HL-60/S4 treated with retinoic acid at 250 ng/mL for 4 days and 3 days (cell line): Measurements from ENCODE around the gene TRDMT1.
"Not testable (repeated sequence)": the region's sequence is repeated elsewhere in the genome, so short reads cannot be mapped to it uniquely, and the experiment has no call there.

Experiments
- in situ Hi-C: fragments of 300-500 bp; cut with MboI; formaldehyde crosslinking; loops from 2 replicates; pipeline ENCODE4 v1.7.0; 2022; ENCODE audit warnings: low sequenced_read_pairs

TRDMT1 gene

GRCh38 chr10:17141504-17142229 lies 59.8 kb downstream of the TRDMT1 start:
- in situ Hi-C loops = no loop called here

DNA sequence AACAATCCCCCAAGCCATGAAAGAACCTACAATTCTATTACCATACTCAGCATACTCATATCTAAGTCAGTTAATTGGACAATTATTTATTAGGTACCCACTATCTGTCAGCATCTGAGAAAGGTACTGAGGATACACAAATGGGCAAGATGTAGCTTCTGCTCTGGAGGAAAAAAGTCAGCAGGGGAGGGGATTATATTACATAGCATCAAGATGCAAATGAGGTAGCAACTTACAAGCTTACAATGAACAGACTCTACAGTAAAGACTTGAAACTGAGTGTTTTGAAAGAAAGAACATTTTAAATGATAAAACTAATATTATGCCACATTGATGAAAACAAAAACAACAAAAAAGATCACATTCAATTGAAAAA lies 61.1 kb downstream of the TRDMT1 start:
- in situ Hi-C loops = no loop called here

- in situ Hi-C loops = no loop called here
These were observed 62.9 kb downstream of the TRDMT1 start for GRCh38 chr10:17138460-17139042.

GRCh38 chr10:17134737-17135260 lies 66.7 kb downstream of the TRDMT1 start:
- in situ Hi-C loops = no loop called here

- in situ Hi-C loops = no loop called here
These were observed 67.2 kb downstream of the TRDMT1 start for GRCh38 chr10:17134282-17134681.

- in situ Hi-C loops = no loop called here
These were observed 71.7 kb downstream of the TRDMT1 start, which contains the start of gene CUBN for GRCh38 chr10:17129741-17130140. CUBN (minus strand) TSS chr10:17129811; CDS start chr10:17129765, 46 bp downstream.

DNA sequence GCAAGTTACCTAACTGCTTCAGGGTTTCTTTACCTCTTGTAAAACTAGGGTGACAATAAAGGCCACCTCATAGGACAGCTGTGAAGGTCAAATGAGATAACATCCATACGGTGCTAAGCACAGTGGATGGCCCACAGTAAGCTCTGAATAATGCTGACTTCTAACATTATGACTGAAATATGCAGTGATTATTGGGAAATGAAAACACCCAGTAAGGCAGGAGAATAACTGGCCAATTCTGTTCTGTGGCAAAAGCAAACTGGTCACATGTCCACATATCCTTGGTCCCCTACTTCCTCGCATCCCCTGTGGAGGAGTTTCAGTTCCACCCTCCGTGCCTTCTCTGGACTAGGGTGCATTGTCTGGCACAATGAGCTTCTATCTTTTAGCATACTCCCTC lies 73.2 kb downstream of the TRDMT1 start:
- in situ Hi-C loops = no loop called here

GRCh38 chr10:17126327-17126726 lies 75.1 kb downstream of the TRDMT1 start:
- in situ Hi-C loops = no loop called here

DNA sequence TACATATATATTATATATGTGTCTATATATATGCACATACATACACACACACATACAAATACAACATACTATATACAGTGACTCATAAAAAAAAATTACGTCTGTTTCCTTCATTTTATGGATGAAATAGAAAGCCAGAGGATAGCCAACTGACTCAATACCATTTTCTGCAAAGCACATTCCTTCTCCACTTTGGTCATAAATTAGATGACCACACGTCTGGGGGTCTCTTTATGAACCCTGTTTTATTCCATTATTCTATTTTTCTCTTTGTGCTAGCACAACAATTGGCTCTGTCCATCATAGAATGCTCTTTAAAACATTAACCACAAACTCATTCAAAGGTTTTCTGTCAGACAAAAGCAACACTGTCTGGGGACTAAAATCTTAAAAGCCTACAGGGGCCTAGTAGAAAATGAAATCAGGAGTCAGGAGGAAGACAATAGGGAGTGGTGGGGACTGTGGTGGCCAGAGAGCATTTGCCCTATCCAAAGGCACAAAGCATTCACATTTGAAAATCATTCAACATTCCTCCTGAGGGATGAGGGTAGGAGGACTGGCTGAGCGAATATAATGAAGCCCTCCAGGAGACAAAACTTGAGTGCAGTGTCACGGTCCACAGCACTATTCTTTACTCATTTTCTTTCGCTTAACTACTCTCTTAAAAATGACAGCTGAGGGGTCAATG lies 76.1 kb downstream of the TRDMT1 start:
- in situ Hi-C loops = no loop called here

DNA sequence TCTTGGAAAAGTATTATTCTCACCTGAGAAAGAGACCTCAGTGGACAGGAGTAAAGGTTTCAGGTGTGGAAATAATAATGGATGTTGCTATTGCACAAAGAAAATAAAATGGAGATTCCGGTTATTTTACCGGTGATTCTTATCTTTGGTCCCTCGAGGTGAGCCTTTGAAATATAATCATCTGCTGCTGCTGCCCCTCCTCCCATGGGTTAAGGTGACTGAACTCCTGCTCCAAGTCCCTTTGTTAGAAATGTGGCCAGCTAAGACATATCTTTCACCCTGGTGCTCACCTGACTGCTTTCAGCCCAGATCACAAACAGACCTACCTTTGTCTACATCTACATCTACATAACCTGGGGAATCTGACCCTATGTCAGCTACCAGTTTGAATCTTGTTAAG lies 77.5 kb downstream of the TRDMT1 start:
- in situ Hi-C loops = no loop called here

GRCh38 chr10:17122726-17123661 lies 78.5 kb downstream of the TRDMT1 start:
- in situ Hi-C loops = no loop called here

GRCh38 chr10:17122052-17122451 lies 79.4 kb downstream of the TRDMT1 start:
- in situ Hi-C loops = no loop called here

DNA sequence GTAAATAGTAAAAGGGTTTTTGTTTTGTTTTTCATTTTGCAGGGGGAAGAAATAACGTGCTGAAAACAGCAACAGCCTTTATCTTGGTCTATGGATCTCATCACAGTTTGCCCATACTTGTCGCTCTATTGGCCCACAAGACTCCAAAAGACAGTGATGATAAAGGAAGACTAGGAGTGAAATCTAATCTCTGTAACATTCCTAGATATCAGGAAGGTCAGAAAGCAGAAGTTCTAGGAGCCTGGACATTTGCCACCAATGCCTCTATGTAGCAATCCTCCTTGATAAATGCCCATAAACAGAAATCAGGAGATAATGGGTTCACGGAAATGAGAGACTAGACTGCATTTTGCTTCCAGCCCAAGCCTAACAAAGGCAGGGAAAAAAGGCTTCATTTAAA lies 80.8 kb downstream of the TRDMT1 start:
- in situ Hi-C loops = no loop called here

GRCh38 chr10:17119845-17120244 lies 81.6 kb downstream of the TRDMT1 start:
- in situ Hi-C loops = no loop called here

- in situ Hi-C loops = no loop called here
These were observed 85.3 kb downstream of the TRDMT1 start for GRCh38 chr10:17116193-17116592.

GRCh38 chr10:17115683-17116082 lies 85.8 kb downstream of the TRDMT1 start:
- in situ Hi-C loops = no loop called here

- in situ Hi-C loops = not testable (repeated sequence)
These were observed 86.5 kb downstream of the TRDMT1 start for GRCh38 chr10:17114878-17115444.

DNA sequence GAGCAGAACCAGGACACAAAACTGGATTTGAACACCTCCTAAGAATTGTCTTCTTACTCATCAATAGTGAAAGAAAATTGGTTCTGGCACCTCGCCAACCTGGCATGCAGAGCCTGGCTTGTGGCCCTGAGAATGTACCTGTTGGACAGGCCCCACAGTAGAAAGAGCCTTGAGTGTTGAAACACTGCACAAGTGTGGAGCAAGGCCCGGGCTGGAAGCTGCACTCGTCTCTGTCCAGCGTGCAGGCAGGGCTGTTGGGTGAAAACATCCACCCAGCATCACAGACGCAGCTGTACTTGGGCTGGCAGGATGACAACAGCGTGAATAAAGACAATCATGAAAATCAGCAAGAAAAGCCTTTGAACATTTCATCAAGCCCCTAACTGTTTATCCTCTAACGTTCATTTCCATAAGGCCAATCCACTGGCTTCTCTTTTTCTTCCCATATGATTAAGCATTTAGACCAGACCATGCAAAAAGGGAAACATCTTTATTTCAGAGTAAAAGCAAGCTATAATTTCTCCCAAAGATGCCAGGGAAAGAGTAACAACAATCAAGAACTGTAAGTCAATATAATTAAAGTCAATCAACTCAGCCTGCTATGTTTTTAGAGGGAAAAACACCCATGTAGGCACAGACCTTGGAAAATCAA lies 87.5 kb downstream of the TRDMT1 start:
- in situ Hi-C loops = no loop called here

DNA sequence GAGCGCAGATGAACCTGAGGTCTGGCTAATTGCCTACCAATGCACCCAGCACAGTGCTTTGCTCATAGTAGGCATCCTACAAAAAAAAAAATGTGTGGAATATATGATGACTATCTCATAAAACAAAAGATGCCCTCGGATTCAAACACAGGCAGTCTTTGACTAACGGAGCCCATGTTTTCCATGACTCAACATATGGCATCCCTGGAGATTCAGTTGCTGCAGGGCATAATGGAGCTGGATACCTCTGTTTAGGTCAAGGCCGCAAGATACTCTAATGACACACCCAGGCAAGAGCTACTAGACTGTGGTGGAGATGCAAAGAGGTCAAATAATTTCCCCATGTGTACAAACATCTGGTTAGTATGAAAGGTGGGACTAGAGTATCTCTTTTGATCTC lies 88.1 kb downstream of the TRDMT1 start:
- in situ Hi-C loops = no loop called here

DNA sequence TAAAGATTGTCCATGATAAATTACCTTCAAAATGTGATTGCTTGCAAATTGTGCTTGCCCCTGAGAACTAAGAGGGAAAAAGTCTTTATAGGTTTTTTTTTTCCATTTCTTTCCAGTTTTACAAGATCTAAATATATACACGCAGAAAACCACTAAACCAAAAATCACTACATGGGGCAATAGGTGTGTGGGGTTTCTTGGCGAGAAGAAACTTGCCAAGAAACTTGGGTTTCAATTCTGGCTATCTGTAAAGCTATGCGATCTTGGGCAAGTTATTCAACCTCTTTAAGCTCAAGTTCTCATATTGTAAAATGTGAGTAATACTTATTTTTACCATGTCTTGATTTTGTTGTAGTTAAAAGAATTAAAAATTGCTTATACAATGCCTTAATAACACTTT lies 88.9 kb downstream of the TRDMT1 start:
- in situ Hi-C loops = no loop called here
